Measurements from ENCODE around the gene RTN4IP1. TPM values are rescaled to one million over a fixed set of nuclear protein-coding genes. Genes with fewer than 3 reads are reported as not detected.
A peak's percentile ranks its signal among the peaks of the same experiment; 100 is the strongest.

Gene RTN4IP1
- polyA plus RNA-seq, 1 experiment: 3.1 TPM

DNA sequence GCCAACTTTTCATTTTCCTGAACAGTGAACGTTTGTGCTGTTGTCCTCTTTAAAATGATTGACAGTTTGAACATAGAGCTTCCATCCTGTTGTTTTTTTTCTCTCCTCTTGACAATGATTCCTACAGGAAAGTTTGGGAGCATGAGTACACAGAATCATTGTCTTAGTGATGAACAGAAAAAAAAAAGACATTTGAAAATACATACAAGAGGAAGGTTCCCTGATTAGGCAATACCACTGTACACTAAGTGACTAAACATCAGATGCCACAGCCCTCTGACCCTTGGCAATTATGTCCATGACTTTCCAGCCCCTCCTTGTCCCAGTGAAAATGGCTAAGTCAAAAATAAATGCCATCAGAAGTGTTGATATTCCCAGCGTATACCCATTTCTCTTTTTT, 71.5 kb downstream of the RTN4IP1 start:
- Histone ChIP-seq H3K4me3 (ENCODE audit: low read depth, low read length) (no peak overlapping the region), H3K36me3 (ENCODE audit: control insufficient read depth, insufficient read depth, low read length) (no peaks in the 10 kb centered on the region), H3K27me3 (ENCODE audit: control insufficient read depth, insufficient read depth, low read length) (no peaks in the 10 kb centered on the region)
- CTCF ChIA-PET: interaction anchor here (1.9 kb wide), 1 partner anchor 112 kb away, joined by 6 read pairs; no protein-coding TSS in a partner anchor
- POLR2A ChIA-PET: no interaction called here
- TF ChIP-seq, protein P1, sequence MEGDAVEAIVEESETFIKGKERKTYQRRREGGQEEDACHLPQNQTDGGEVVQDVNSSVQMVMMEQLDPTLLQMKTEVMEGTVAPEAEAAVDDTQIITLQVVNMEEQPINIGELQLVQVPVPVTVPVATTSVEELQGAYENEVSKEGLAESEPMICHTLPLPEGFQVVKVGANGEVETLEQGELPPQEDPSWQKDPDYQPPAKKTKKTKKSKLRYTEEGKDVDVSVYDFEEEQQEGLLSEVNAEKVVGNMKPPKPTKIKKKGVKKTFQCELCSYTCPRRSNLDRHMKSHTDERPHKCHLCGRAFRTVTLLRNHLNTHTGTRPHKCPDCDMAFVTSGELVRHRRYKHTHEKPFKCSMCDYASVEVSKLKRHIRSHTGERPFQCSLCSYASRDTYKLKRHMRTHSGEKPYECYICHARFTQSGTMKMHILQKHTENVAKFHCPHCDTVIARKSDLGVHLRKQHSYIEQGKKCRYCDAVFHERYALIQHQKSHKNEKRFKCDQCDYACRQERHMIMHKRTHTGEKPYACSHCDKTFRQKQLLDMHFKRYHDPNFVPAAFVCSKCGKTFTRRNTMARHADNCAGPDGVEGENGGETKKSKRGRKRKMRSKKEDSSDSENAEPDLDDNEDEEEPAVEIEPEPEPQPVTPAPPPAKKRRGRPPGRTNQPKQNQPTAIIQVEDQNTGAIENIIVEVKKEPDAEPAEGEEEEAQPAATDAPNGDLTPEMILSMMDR (IDR thresholded peaks at IDR 0.05; ENCODE audit: insufficient read depth, low read depth, low read length): no peak
- DNase-seq (ENCODE audit: low read depth): no peak

DNA sequence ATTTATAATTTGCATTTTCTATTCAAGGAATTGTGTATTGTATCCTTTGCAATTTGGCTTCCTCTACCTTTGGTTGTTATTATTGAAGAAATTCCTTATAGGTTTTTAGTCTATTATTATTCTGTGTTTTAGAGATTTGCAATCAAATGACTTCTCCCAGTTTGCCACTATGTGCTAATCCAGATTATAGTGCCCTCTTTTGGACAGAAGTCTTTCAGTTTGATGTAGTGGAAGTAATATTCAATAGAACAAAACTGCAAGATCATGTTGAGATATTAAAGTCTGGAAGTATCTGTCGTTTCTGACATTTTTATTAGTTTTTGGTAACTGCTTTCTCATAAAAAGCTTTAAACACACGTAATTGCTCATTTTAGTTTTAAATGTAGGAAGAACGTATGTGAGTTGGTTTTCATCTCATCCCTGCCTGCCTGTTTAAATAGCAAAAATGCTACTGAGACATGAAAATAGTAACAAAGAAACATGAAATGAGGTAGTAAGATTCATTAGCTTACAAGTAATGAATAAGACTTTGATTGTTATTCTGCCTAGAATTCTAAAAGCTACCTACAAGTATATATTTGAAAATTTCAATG, 72.8 kb downstream of the RTN4IP1 start:
- Histone ChIP-seq H3K36me3 (ENCODE audit: control insufficient read depth, insufficient read depth, low read length) (no peaks in the 10 kb centered on the region), H3K4me3 (ENCODE audit: low read depth, low read length) (no peak overlapping the region), H3K27me3 (ENCODE audit: control insufficient read depth, insufficient read depth, low read length) (no peaks in the 10 kb centered on the region)
- POLR2A ChIA-PET: no interaction called here
- TF ChIP-seq, protein P1 (IDR thresholded peaks at IDR 0.05; ENCODE audit: insufficient read depth, low read depth, low read length): peak; percentile 47
- DNase-seq (ENCODE audit: low read depth): no peak
- CTCF ChIA-PET: interaction anchor here (0.9 to 1.9 kb wide), 5 partner anchors 10 to 111 kb away, joined by 3 to 6 read pairs (median 3); no protein-coding TSS in a partner anchor

- ChIA-PET CTCF (interaction anchor here (0.6 to 1.2 kb wide), 6 partner anchors 10 to 267 kb away, joined by 3 to 4 read pairs (median 4); no protein-coding TSS in a partner anchor), POLR2A (interaction anchor here (0.7 kb wide), 1 partner anchor 88 kb away, joined by 3 read pairs; no protein-coding TSS in a partner anchor)
- DNase-seq (ENCODE audit: low read depth): no peak
- Histone ChIP-seq H3K4me3 (ENCODE audit: low read depth, low read length) (no peak overlapping the region), H3K36me3 (ENCODE audit: control insufficient read depth, insufficient read depth, low read length) (no peaks in the 10 kb centered on the region), H3K27me3 (ENCODE audit: control insufficient read depth, insufficient read depth, low read length) (no peaks in the 10 kb centered on the region)
- TF ChIP-seq, protein P1 (IDR thresholded peaks at IDR 0.05; ENCODE audit: insufficient read depth, low read depth, low read length): no peak
Measured at GRCh38 chr6:106555767-106556166, 73.5 kb downstream of the RTN4IP1 start.

DNA sequence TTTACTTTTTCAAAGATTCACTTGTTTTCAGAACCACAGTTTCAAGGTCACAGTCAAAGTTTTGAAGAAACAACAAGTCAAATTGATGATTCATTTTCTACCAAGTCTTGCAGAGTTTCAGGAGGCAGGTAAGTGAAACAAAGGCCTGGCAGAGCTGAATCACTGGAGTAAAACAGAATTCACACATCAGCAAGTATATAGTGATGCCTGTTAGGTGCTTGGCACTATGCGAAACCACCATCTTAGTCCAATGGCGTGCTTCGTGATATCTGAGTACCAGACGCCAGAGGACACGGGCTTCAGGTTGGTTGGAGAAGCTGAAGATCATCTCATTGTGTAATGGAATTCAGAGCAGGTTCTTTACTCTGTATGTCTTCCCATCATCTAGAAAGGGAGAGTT, 75.9 kb downstream of the RTN4IP1 start:
- DNase-seq (ENCODE audit: low read depth): no peak
- CTCF ChIA-PET: interaction anchor here (1.3 to 2.6 kb wide), 4 partner anchors 9 to 108 kb away, joined by 3 to 13 read pairs (median 7); no protein-coding TSS in a partner anchor
- TF ChIP-seq, protein P1 (IDR thresholded peaks at IDR 0.05; ENCODE audit: insufficient read depth, low read depth, low read length): no peak
- no peak overlapping the region for H3K4me3 ChIP-seq (ENCODE audit: low read depth, low read length)
- no peaks in the 10 kb centered on the region for H3K27me3 ChIP-seq (ENCODE audit: control insufficient read depth, insufficient read depth, low read length)
- POLR2A ChIA-PET: no interaction called here
- no peaks in the 10 kb centered on the region for H3K36me3 ChIP-seq (ENCODE audit: control insufficient read depth, insufficient read depth, low read length)

GRCh38 chr6:106551155-106551554, 78.1 kb downstream of the RTN4IP1 start:
- Histone ChIP-seq H3K4me3 (ENCODE audit: low read depth, low read length) (no peak overlapping the region), H3K36me3 (ENCODE audit: control insufficient read depth, insufficient read depth, low read length) (no peaks in the 10 kb centered on the region), H3K27me3 (ENCODE audit: control insufficient read depth, insufficient read depth, low read length) (no peaks in the 10 kb centered on the region)
- POLR2A ChIA-PET: no interaction called here
- TF ChIP-seq, protein P1 (IDR thresholded peaks at IDR 0.05; ENCODE audit: insufficient read depth, low read depth, low read length): no peak
- no peak for DNase-seq (ENCODE audit: low read depth)
- CTCF ChIA-PET: interaction anchor here (0.6 to 0.7 kb wide), 2 partner anchors 24 to 694 kb away, joined by 3 read pairs; no protein-coding TSS in a partner anchor

Data from BJ (cell line).